HG02884 (cell line): Measurements from ENCODE around the gene KRTAP10-8.
"Not testable (repeated sequence)": the region's sequence is repeated elsewhere in the genome, so short reads cannot be mapped to it uniquely, and the experiment has no call there.

Experiments used
- ATAC-seq: cut with Tn5 transposase; IDR thresholded peaks from one replicate; pipeline ENCODE4 v1.9.1; 2021; ENCODE audit warnings: mild to moderate bottlenecking, moderate library complexity; ENCODE audit not compliant: unreplicated experiment

The KRTAP10-8 gene

GRCh38 chr21:44579056-44579832 is 32.6 kb upstream of the KRTAP10-8 start:
- ATAC-seq = no peak

GRCh38 chr21:44579833-44580144 is 32.1 kb upstream of the KRTAP10-8 start:
- ATAC-seq = no peak

GRCh38 chr21:44580231-44580821 is 31.6 kb upstream of the KRTAP10-8 start, which contains the start of gene KRTAP10-5:
KRTAP10-5 (minus strand) TSS chr21:44580604; CDS start chr21:44580578, 26 bp downstream.
- ATAC-seq = not testable (repeated sequence)

GRCh38 chr21:44581158-44581557 is 30.7 kb upstream of the KRTAP10-8 start:
- no peak for ATAC-seq

GRCh38 chr21:44582055-44582454 is 29.8 kb upstream of the KRTAP10-8 start:
- ATAC-seq = no peak

GRCh38 chr21:44583089-44583799 is 28.6 kb upstream of the KRTAP10-8 start:
- ATAC-seq = no peak

GRCh38 chr21:44583800-44584147 is 28.1 kb upstream of the KRTAP10-8 start:
- no peak for ATAC-seq

- ATAC-seq = no peak
Measured at GRCh38 chr21:44585892-44586291, 26.0 kb upstream of the KRTAP10-8 start.

GRCh38 chr21:44589094-44589493 is 22.8 kb upstream of the KRTAP10-8 start:
- ATAC-seq = no peak

- ATAC-seq = no peak
Measured at GRCh38 chr21:44589586-44590305, 22.1 kb upstream of the KRTAP10-8 start.

GRCh38 chr21:44590311-44590721 is 21.6 kb upstream of the KRTAP10-8 start:
- ATAC-seq = no peak

GRCh38 chr21:44590897-44591800 is 20.7 kb upstream of the KRTAP10-8 start:
- not testable (repeated sequence) for ATAC-seq

- ATAC-seq = not testable (repeated sequence)
Measured at GRCh38 chr21:44591801-44592130, 20.1 kb upstream of the KRTAP10-8 start.

GRCh38 chr21:44592446-44593311 is 19.2 kb upstream of the KRTAP10-8 start, which contains the start of gene KRTAP10-6:
KRTAP10-6 (minus strand) TSS chr21:44592505; CDS start chr21:44592484, 21 bp downstream.
- no peak for ATAC-seq

- no peak for ATAC-seq
Measured at GRCh38 chr21:44593598-44594405, 18.1 kb upstream of the KRTAP10-8 start.

- no peak for ATAC-seq
Measured at GRCh38 chr21:44594406-44594916, 17.4 kb upstream of the KRTAP10-8 start.

- ATAC-seq = no peak
Measured at GRCh38 chr21:44595524-44595923, 16.4 kb upstream of the KRTAP10-8 start.

- no peak for ATAC-seq
Measured at GRCh38 chr21:44596068-44596725, 15.7 kb upstream of the KRTAP10-8 start.
